GM04503 (cell line): ENCODE measurements around the gene ALPK1.
A peak's percentile ranks its signal among the peaks of the same experiment; 100 is the strongest.

Source experiments
- DNase-seq: peaks from one replicate; pipeline ENCODE4 v3.0.0-alpha.2; 2012; ENCODE audit warnings: low read depth

Gene ALPK1

DNA sequence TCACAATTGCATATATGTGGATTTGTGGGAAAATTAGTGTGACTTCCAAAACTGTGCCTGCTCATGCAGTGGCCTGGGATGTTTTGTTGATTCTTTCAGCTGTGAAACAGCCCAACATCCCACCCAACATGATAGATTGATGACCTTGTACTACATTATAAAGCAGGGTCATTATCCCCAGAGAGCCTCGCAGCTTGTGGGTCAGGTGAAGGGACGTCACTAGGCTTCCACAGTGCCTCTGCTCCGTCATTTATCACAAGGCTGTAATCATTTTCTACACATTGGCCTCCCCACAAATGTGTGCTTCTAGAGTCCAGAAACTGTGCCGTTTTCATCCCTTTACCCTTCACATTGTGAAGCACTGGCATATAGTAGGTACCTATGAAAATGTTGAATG, 31.6 kb downstream of the ALPK1 start:
- no peak for DNase-seq

DNA sequence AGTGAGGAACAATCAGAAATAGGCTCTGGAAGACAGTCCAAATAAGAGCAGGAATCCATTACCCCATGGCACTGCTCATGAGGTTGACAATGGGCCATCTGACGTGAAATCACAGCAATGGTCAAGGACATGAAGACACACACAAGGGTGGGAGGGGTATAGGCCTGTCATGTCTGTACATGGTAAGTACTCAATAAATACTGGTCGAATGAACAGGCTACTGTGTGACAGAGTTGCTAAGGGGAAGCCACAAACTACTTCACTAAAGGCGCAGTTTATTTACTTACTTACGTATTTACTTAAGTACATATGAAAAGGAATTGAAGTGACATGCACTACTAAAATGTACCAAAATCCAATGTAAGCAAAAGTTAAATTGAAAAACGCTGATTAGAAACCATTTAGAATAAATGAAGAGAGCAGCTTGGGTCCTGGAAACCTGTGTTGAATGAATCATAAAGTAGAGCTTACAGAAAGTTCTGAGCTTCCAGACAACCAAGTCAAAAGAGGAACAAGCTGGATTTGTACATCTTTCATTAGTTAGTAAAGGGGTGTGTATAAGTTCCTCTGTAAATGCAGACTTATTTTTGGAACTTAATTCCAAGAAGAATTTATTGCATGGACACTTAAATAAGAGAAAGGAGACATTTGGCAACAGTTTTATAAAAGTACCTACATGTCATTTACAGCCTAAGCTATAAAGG, 32.7 kb downstream of the ALPK1 start:
- DNase-seq = no peak

DNA sequence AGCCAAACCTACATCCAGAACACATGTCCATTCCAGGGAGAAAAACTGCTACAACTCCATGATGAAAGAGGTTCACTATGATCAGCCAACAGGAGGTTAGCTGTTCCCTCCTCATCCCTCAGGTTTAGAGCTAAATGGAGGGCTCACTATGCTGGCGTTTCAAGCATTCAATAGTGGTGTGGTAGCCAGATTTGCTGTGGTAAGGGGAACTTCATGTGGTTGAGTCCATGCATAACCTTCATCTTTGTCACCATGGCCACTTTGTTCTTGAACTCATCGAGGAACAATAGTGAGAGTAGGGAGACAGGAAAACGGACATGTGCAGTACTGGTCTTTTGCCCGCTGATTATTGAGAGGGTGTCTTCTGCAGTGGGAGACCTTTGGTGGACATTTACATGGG, 33.8 kb downstream of the ALPK1 start:
- DNase-seq = no peak

- no peak for DNase-seq
These were observed 35.2 kb downstream of the ALPK1 start for GRCh38 chr4:112332398-112332797.

DNA sequence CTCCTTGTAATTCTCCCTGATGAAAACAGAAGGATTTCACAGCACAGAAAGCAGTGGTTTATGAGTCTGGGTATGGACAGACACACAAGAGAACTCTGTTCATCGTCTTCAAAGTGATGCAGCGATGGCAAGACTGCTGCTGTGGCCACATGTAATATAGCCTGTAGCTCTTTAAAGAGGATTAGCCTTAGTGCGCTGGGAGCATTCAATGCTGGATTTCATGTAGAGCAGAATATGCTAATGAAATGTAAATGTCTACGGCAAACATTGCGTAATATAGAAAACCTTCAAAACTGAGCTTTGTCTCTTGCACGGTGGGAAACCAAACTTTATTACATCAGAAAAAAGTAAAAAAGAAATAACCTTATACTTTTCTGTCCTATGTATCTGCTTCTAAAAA, 42.9 kb downstream of the ALPK1 start:
- DNase-seq = no peak

- no peak for DNase-seq
These were observed 43.9 kb downstream of the ALPK1 start for GRCh38 chr4:112341033-112341432.

- DNase-seq = no peak
These were observed 46.3 kb downstream of the ALPK1 start for GRCh38 chr4:112343330-112344080.

DNA sequence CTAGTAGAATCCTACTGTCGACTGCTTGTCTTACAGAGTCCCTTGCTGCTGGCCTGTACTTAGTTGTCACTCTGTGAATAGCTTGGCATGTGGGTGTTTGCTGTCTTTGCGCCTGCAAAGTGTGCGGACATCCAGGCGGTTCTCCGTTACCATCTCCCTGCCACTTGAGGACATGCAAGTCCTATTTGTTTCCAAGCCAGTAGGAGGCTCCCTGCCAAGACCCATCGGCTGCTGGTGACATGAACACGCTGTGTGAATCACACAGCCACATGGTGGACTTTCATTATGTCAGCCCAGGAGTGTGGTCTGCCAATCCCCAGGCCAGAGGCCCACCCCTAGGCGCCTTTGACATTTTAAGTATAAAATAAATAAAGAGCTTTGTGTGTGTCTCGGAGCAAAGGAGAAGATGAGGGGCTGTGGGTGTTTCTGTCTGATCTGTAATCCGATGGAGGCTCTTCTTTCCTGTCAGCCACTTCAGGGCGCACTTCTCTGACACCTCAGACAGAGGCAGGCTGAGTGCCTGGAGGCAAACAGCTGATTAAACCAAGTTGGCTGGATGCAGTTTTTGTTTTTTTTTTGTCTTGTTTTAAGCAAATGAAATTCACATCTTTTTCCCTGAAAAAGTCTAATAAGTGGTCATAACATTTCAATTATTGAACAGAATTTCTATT, 51.5 kb downstream of the ALPK1 start:
- DNase-seq = peak; percentile 58

- no peak for DNase-seq
These were observed 55.6 kb downstream of the ALPK1 start for GRCh38 chr4:112352736-112353135.

DNA sequence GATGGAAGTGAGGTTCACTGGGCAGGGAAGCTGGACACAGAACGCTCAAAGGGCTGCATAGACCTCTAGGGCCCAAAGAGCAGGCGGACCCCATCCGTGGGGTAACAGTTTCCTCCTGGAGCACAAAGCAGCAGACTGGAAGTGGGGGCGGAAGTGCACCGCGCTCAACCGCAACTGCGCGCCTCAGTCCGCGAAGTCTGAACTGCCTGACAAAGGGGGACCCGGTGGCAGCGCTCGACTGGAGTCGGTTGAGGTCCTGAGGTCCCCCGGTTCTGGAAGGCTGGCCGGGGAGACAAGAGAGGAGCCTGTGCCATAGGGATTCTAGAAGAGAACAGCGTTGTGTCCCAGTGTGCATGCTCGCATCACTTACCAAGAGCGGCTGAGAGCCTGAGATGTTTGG, 58.5 kb downstream of the ALPK1 start:
- DNase-seq = no peak

DNA sequence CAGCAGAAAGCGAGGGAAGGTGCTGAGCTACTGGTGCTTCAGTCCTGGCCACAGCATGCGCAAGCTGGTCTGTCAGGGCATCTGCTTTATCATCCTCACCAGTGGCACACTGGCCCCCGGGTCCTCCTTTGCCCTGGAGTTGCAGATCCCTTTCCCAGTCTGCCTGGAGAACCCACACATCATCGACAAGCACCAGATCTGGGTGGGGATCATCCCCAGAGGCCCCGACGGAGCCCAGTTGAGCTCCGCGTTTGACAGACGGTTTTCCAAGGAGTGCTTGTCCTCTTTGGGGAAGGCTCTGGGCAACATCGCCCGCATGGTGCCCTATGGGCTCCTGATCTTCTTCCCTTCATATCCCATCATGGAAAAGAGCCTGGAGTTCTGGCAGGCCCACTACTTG, 60.3 kb downstream of the ALPK1 start:
- DNase-seq = no peak

DNA sequence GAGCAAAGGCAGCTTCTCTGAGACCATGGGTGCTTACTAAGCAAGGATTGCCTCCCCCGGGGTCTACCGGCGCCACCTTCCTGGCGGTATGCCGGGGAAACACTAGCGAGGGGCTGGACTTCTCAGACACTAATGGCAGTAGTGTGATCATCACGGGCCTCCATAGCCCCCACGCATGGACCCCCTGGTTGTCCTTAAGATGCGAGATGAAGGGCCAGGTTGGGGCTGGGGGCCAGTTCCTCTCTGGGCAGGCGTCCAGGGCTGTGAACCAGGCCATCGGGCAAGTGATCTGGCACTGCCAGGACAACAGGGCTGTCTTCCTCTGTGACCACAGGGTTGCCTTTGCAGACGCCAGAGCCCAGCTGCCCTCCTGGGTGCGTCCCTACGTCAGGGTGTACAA, 60.7 kb downstream of the ALPK1 start:
- no peak for DNase-seq

DNA sequence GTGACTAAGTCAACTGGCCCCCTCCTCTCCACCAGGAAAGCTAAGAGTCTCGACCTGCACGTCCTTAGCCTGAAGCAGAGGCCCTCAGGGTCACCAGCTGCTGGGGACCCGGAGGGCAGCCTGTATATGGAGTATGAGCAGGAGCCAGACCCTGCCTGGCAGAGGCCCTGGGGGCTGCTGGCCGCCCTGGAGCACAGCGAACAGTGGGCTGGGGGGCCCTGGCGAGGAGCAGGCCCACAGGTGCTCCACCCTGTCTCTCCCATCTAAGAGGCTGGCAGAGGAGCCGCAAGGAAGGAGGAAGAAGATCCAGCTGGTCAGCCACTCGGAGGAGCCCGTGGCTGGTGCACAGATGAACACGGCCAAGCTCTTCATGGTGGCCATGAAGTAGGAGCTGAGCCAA, 61.2 kb downstream of the ALPK1 start:
- no peak for DNase-seq

DNA sequence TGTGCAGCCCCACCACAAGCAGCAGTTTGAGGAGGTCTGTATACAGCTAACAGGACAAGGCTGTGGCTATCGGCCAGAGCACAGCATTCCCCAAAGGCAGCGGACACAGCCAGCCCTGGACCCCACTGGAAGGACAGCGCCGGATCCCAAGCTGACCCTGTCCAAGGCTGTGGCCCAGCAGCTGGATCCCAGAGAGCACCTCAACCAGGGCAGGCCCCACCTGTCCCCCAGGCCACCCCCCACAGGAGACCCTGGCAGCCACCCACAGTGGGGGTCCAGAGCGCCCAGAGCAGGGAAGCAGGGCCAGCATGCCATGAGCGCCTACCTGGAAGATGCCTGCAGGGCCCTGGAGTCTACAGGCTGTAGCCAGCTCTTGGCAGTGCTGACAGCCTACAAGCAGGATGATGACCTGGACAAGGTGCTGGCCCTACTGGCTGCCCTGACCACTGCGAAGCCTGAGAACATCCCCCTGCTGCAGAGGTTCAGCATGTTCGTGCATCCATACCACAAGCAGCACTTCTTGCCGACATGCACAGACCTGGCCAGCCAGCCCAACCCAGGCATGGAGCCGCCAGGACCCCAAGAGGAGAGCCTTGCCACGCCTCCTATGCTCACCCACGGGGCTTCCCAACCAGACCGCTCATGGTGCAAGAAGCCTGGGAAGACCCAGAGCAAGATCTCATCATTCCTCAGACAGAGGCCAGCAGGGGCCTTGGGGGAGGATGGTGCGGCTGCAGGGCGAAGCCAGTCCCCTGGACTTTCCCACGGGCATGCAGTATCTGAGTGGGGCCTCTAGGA, 62.0 kb downstream of the ALPK1 start:
- DNase-seq = no peak

DNA sequence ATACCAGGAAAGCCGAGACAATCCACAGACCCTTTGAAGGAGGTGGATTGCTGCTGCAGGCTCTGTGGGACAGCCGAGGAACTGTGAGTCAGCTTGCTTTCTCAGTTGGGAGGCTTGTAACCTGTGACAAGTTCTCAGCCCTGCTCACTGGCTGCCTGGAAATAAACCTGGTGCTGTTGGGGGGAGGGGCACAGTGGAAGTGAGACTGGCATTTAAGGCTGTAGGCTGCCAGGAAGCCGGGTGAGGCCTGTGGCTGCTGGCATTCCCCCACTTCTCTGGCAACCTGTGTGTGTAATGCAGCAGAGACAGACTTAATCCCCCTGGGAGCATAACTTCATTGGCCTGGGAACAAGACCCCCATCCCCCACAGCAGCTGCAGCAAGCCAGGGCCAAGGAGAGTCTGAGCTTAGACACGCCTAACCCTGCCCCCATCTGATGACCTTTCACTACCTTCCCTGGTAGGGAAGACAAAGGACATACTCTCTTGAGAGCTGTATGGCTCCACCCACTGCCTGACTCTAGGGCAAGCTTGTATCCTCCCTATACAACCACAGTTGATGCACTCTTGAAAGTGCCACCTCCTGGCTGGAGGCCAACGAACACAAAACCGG, 64.1 kb downstream of the ALPK1 start:
- DNase-seq = no peak

DNA sequence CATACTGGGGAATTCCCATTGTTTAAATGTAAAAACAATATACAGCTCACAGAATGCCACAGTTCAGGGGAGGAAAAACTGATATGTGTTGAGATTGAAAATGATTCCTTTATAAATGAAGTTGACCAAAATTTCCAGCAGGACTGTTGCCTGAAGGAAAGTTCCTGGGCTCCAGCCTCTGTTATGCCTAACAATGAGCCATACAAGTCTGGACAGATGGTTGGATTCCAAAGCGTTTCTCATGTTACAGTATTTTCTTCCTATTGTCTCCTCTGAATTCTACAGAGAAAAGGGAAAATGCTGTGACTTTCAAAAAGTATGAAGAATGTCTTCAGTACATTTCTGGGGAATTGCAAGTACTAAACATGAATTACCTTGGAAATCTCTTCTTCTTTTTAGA, 73.3 kb downstream of the ALPK1 start:
- no peak for DNase-seq

- DNase-seq = no peak
These were observed 74.2 kb downstream of the ALPK1 start for GRCh38 chr4:112371361-112371760.

DNA sequence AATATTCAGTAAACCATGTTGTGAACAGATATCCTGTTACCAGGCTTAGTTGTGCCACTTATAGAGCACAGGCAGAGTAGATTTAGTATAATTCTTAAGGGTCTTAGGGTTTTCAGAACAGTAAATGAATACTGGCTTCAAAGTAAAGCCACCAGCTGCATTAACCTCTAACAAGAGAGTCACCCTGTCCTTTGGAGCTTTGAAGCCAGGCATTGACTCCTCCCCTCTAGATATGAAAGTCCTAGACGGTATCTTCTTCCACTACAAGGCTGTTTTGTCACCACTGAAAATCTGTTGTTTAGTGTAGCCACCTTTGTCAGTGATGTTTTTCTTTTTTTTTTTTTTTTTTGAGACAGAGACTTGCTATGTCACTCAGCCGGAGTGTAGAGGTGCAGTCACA, 77.7 kb downstream of the ALPK1 start:
- no peak for DNase-seq

DNA sequence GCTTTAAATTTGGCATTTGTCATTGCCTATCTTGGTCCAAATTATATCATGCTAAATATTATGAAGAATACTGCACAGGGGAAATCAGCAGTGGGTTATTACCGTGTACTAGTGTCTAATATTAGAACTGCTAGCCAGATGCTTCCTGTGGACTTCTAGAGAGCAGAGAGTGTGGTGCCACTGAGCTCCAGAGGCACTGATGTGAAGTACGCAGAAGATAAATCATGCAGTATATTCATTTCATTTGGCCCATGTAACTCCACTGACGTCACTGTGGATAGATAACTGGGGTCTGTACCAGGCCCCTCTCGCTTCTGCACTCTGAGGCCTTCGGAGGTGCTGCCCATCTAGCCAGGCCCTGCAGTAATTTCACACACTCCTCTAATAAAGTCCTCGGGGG, 80.0 kb downstream of the ALPK1 start:
- DNase-seq = no peak

- DNase-seq = no peak
These were observed 80.5 kb downstream of the ALPK1 start for GRCh38 chr4:112377594-112378242.

DNA sequence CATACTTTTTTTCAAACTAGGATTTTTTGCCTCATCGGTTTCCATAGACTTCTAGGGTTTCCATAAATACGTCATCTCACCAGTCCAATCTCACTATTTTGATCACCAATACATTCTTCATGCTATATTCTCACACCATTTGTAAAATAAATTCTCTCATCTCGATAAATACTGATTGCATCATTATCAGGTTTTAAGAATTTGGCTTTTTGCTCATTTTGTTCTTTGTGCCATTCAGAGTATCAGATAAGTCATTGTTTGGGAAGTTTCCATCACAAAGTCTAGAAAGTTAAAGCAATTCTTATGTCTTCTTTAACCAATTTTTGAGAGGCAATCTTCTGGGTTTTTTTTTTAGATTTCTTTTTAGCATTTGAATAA, 81.1 kb downstream of the ALPK1 start:
- no peak for DNase-seq

- DNase-seq = peak; percentile 12
These were observed 81.7 kb downstream of the ALPK1 start for GRCh38 chr4:112378858-112379257.
